Measurements from ENCODE around the gene ACYP2.
"Not testable (repeated sequence)": the region's sequence is repeated elsewhere in the genome, so short reads cannot be mapped to it uniquely, and the experiment has no call there.

Gene ACYP2

GRCh38 chr2:54265081-54265480 lies 149.7 kb downstream of the ACYP2 start:
- DNase-seq (ENCODE audit: low read depth, low spot score): not testable (repeated sequence)

DNA sequence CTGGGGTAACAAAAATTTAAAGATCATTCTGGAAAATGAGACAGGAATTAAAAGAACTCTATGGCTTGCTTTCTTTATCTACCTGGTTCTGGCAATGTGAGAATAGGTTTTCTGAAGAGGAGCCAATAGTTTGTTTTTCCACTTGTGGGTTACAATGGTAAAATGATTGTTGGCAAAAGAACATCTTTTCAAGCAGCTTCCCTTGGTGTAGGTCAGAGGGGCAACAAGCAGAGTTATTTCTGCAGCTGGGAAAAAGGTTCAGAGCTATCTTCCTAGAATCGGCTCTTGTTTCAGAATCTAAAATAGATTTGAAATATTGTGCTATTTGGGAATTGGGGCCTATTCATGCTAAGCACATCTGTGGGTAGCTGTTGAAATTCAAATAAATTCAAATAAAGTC lies 152.2 kb downstream of the ACYP2 start:
- no peak for DNase-seq (ENCODE audit: low read depth, low spot score)

DNA sequence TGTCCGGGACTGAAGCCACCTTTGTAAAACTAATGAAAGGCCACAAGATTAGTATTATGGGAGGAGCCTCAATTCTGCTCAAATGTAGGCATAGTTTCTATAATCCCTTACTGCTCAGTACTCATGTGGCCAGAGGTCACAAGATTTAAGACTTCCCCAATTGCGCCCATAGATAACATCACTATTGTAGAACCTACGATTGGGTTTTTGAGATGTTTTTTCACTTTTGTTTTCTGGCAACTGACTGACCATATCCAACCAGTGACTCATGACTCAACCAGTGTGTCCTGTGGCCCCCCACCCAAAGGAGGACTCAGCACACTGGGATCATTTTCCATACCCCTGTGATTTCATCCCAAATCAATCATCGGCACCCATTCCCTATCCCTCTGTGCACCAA lies 155.8 kb downstream of the ACYP2 start:
- DNase-seq (ENCODE audit: low read depth, low spot score): no peak

GRCh38 chr2:54271843-54272627 lies 156.6 kb downstream of the ACYP2 start:
- no peak for DNase-seq (ENCODE audit: low read depth, low spot score)

- DNase-seq (ENCODE audit: low read depth, low spot score): no peak
Measured at GRCh38 chr2:54274781-54275242, 159.4 kb downstream of the ACYP2 start.

DNA sequence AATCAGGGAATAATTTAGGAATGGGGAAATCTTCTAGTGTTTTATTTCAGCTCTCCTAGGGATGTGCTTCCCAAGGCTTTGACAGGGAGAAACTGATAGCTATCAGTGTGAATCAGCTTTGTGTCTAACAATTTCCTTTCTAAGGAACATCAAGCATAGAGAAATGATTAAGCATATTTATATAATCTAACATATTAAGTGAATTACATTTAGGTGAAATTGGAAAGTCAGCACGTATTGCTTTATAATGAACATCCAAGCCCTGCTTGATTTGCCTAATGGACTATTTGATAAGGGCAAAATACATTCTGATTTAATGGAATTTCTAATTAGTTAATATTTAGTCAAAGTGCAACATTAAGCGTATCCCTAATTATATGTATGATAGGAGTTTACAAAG lies 160.1 kb downstream of the ACYP2 start:
- no peak for DNase-seq (ENCODE audit: low read depth, low spot score)

- no peak for DNase-seq (ENCODE audit: low read depth, low spot score)
Measured at GRCh38 chr2:54279385-54279784, 164.0 kb downstream of the ACYP2 start.

GRCh38 chr2:54284826-54285225 lies 169.4 kb downstream of the ACYP2 start:
- no peak for DNase-seq (ENCODE audit: low read depth, low spot score)

DNA sequence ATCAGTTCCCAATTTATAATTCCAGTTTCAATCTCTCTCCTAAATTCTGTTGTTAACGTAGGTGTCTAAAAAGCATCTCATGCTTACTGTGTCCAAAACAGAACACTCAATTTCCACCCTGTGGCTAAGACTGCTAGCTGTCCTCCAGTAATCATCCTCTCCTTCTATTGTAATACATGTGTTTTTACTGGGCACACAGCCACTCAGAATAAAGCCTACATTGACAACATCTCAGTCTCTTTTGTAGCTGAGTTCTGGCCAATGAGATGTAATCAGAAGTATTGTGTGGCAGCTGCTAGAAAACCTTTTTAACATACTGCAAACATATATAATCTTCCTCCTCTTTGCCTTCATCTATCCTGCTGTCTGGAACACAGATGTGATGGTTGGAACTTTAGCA lies 170.0 kb downstream of the ACYP2 start:
- no peak for DNase-seq (ENCODE audit: low read depth, low spot score)

DNA sequence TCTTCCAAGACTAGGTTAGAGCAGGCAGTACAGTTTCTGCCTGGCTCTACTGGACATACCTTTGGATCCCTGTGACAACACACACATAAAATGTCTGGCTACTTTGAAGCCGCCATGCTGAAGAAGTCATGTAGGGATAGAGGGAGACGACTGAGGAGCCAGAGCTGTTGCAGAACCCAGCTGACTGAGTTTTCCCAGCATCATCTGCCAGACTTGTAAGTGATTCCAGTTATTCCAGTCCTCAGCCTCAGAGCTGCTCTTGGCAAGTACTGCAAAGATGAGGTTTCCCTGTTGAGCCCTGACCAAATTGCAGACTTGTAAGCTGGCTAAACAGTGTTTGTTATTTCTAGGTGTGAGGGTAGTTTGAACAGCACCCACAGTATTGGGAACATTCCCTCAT lies 172.1 kb downstream of the ACYP2 start:
- DNase-seq (ENCODE audit: low read depth, low spot score): no peak

DNA sequence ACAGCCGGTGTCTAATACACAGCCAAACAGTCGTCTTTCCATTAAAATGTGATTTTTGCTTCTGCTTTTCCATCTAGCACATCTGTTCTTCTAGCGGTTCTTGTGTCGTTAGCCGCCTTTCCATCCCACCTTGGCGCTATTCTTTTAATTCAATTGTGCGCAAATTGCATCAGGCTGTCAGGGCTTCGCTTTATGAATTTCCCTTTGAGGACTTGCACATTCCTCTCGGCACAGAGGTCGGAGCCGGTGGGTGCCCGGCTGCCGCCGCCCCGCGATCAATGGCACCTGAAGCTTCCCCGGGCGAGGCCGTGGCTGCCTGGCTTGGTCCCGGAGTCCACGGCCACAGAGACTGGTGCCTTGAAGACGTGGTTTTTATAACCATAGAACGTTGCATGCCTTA lies 174.5 kb downstream of the ACYP2 start:
- peak; percentile 12 for DNase-seq (ENCODE audit: low read depth, low spot score)

DNA sequence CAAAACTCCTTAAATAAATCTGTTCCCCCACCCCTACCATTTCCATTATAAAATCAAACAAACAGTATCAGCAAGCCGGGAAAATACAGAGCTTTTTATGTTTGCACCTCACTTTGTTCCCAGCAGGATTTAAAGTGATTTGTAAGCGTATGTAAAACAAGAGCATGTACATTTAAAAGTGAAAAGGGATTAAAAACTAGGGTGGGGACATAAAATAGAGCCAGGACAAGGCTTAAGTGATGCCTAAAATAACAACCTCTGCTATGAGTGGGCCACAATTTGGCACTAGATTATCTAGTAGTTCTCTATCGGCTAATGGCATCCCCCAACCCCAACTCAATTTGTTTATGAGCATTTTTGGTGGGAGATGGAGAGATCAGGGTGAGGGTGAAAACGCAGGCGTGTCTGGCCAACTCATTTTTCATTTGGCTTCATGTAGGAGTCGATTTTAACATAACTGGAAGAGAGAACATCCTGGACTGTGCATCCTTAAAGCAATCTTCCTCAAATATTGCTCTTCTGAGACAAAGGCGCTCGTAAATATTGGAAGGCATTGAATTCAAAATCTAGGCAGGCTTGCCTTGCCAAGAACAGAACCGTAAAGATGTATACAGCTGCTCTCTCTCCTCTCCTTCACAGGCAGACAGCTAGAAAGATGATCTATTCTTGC lies 175.1 kb downstream of the ACYP2 start:
- no peak for DNase-seq (ENCODE audit: low read depth, low spot score)

DNA sequence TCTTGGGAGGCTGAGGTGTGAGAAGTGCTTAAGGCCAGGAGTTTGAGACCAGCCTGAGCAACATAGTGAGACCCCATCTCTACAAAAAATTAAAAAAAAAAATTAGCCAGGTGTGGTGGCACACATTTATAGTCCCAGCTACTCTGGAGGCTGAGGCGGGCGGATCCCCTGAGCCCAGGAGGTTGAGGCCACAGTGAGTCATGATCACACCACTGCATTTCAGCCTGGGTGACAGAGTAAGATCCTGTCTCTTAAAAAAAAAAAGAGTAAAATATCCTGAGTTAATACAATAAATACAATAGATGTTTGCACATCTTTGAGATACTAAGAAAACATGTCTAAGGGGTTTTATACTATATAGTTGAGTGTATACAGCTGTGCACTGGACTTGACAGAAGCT lies 179.2 kb downstream of the ACYP2 start:
- DNase-seq (ENCODE audit: low read depth, low spot score): not testable (repeated sequence)

- DNase-seq (ENCODE audit: low read depth, low spot score): no peak
Measured at GRCh38 chr2:54295911-54296310, 180.5 kb downstream of the ACYP2 start.

DNA sequence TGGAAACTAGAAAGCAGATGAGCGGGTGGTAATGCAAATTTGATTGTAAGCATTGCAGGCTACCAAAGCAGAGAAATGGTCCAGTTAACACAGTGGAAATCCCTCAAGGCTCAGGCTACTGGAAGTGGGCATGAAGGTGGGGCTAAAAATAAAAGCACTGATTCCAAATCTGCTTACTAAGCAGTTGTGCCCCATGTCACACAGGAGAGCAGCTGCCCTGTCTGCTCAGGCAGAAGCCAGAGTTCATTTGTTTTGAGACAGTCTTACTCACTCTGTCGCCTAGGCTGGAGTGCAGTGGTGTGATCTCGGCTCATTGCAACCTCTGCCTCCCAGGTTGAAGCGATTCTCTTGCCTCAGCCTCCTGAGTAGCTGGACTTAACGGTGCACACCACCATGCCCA lies 183.1 kb downstream of the ACYP2 start:
- DNase-seq (ENCODE audit: low read depth, low spot score): no peak

DNA sequence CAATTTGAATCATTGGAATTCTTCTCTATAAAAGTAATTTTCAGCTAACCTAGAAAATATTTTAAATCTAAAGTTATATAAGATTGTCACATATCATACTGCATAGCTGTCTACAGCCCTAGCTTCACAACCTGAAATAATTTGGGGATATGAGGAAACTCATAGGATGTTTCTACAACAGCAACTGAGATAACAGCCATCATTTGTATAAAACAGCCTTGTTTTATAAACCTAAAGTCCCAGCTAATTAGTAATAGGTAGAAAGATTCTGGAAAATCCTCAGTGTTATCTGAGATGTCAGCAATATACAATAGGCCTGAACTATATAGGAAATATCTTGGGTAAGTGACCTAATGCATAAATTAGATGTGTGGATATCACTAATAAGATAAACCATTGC lies 188.2 kb downstream of the ACYP2 start:
- no peak for DNase-seq (ENCODE audit: low read depth, low spot score)

DNA sequence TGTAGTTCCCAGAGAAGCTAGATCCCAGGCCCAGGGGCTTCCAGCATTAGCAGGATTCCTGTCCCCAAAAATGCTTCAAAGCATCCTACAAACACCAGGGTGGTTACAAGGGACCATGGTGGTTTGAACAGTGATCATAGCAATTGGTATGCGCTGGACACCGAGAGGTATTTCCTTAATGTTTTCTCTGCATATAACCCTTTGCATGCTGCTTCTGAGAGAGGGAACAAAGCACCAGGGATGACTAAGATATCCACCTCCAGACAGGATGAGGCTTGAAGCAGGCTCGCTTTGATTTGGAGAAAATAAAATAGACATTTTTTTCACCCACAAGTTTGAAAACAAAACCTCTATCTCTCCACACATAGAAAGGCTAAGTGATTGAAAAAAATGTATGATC lies 191.1 kb downstream of the ACYP2 start:
- DNase-seq (ENCODE audit: low read depth, low spot score): no peak

DNA sequence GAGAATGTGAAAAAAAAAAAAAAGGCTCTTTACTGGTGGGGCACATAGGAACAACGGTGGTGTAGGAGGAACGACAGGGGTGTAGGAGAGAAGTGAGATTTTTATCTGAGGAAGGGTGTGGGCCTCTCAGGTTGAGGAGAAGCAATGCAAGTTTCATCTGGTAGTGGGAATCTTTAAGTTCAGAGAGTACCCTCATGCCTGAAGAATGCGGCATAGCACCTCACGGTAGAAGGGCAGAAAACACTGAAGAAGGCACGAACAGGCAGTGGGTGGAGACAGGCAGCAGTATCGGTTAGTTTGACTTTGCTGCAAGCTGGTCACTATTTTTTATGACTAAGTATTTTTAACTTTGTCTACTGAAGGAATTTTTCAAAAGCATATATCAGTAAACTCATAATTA lies 192.8 kb downstream of the ACYP2 start:
- DNase-seq (ENCODE audit: low read depth, low spot score): no peak

DNA sequence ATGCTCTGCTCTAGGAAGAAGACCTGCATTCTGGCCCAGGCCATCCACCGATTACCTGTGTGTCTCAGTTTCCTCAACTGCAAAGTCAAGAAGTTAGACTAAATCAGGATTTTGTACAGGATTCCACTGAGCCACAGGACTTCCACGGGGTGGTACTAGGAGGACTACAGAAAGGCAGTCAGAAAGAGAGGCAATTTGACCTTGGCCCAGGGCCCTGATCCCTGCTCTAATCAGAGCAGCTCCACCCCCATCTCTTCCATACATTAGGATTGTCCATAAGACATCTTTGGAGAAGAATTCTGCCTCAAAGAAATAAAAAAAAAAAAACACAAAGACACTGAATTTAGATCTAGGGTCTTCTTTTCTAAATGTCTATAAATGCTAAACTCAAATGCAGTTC lies 193.4 kb downstream of the ACYP2 start:
- DNase-seq (ENCODE audit: low read depth, low spot score): no peak

DNA sequence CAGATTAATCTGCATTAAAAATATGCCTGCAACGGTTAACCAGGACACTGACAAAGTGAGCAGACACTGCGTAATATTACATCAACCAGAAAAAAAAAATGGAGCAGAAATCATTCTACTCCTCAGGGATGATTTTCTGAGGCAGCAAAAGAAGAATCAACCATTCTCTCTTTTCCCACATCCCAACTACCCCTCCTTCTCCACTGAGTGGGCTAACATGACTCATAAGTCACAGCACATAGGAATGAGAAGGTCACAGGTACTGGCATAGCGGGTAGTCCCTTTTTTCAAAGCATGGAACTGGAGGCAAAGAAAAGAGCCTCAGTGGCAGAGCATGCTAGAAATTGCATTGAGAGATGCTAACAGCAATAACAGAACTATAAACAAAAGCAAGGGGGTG lies 194.9 kb downstream of the ACYP2 start:
- DNase-seq (ENCODE audit: low read depth, low spot score): no peak

- no peak for DNase-seq (ENCODE audit: low read depth, low spot score)
Measured at GRCh38 chr2:54310961-54311360, 195.5 kb downstream of the ACYP2 start.

- no peak for DNase-seq (ENCODE audit: low read depth, low spot score)
Measured at GRCh38 chr2:54313147-54313546, 197.7 kb downstream of the ACYP2 start.

DNA sequence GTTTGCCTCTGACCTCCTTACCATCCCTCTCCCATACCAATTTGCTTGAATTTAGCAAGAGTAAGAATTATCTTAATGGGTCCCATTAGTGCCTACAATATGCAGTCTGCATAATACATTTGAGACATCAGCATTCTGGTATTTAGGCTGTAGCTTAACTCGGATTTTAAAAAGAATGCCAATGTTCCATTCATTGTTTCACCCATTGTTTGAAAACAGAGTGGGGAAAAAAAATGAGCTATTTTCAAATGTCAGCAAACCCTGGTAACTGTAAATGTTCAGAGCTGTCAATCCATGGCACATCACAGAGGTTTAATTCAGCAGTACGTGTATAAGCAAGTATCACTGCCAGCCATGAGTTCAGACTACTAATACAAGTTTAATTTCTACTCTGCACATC lies 202.6 kb downstream of the ACYP2 start:
- DNase-seq (ENCODE audit: low read depth, low spot score): no peak

All from ELF-1 (cell line).